CD4-positive, alpha-beta T cell treated with Interleukin-15 for 4 hours (primary cell): ENCODE results near the gene MAMDC2.
"Not testable (repeated sequence)": the region's sequence is repeated elsewhere in the genome, so short reads cannot be mapped to it uniquely, and the experiment has no call there.

Source experiments
- DNase-seq: peaks from one replicate; pipeline ENCODE4 v3.0.0-alpha.2; 2020; ENCODE audit warnings: low spot score

The MAMDC2 gene

DNA sequence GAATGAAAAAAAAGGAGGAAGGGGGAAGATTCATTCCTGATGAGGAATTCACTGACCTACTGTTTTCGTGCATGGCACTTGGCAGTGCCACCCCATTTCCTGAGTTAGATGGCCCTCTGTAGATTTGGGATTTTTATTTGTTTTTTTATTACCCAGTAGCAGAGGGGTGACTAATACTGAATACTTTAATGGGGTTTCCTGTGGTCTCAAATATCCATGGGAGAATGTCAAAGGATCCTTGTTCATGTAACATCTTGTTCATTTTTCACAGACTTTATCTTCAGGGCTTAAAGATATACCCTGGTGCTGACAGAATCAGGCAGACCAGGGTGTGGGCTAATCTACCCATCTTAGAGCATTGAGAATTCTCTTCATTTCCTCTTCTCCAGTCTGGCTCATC, 93.0 kb downstream of the MAMDC2 start:
- no peak for DNase-seq

DNA sequence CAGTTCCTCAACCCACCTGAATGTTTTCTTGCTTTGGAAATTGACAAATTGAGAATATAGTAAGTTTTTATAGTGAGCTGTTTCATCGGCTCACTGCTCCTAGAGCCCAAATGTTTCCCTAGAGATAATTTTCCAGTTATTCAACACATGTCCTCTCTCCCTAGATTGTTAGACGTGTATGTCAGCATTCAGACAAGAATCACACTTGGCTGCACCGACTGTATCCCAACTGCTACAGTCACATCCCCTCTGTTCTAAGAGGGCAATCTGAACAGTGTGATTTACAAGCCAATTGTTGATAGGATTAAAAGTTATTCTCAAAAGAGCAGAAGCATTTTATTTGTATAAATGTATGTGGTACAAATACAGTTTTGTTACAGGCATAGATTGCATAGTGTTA, 93.9 kb downstream of the MAMDC2 start:
- no peak for DNase-seq

DNA sequence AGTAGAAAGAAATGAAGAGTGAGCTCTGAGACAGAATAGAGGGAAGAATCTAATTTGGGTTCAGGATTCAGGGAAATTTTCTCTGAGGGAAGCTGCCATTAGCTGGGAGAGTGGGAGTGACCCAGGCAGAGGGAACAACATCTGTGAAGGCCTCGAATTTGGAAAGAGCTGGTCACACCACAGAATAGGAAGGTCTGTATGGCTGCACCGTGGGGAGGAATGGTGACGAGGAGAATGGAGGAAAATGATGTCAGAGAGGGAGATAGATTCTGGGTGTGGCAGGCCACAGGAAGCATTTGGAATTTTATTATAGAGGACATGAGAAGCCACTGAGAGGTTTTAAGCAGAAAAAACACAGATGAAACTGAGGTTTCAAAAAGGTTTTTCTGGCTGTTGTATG, 98.5 kb downstream of the MAMDC2 start:
- DNase-seq: no peak

DNA sequence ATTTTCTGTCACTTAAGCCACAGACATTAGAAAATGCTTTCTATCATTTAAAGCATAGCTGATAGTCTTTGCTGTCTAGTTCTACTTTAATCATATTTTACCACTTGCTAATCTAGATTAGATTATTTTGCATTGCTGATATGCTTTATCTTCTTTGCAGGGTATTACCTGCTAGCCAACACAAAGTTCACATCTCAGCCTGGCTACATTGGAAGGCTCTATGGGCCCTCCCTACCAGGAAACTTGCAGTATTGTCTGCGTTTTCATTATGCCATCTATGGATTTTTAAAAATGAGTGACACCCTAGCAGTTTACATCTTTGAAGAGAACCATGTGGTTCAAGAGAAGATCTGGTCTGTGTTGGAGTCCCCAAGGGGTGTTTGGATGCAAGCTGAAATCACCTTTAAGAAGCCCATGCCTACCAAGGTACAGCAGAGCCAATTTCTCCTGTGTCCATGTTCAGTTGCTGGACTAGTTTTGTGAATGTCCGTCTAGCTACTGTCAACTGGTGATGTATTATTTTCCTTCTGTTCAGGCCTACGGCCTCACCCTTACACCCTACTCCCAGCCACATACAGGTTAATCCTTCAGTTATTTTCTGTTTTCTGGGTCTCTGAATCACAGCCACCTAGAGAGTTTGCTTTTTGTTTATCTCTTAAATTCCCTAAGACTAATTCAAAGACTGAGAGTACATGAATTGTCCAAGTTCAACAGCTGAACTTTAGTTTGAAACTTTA, 99.9 kb downstream of the MAMDC2 start:
- no peak for DNase-seq

DNA sequence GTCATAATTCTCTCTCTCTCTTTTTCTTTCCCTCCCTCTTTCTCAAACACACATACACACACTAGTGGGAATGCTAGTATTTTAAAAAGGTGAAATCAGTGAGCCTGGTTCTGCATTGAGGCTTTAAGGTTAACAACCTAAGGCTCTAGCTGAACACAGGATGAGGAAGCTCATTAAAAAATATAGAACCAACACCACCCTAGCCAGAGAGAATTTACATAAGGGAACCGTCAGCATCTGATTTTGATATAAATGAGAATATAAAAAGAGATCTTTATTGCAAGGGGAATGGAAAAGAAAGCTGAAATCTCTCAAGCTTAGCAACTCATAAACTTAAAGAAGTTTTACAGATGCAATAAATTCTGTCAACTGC, 100.5 kb downstream of the MAMDC2 start:
- no peak for DNase-seq

DNA sequence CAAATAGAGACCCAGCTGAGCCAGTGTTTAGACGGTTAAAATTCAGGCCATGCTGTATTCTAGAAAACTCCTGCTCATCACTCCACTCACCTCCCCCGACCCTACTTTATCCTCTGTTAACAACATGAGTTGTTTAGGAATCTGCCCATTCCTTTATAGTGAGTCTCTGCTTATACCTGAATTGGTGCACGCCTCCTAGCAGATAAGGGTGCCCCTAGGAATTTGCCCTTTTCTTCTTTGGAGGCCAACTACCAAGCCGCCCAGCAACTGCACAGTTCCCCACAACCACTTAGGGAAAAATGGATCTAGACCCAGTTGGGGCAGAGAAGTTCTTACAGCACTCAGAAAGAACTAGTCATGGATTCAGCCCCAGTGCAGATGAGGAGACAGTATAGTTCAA, 102.3 kb downstream of the MAMDC2 start:
- no peak for DNase-seq

DNA sequence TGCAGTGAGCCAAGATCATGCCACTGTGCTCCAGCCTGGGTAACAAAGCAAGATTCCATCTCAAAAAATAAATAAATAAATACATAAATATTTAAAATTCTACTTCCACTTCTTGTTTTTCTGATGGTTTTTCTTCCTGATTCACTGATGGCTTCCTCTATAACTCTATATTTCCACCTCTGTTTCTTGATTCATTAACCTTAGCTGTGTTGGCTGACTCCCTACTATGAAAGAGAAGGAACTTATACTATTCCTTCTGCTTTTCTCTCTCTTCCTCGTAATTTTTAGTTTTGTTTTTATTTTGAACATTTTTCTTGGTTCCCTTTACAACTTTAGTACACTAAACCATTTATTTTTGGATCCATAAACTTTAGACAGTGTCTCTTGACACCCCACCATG, 103.5 kb downstream of the MAMDC2 start:
- DNase-seq: no peak

DNA sequence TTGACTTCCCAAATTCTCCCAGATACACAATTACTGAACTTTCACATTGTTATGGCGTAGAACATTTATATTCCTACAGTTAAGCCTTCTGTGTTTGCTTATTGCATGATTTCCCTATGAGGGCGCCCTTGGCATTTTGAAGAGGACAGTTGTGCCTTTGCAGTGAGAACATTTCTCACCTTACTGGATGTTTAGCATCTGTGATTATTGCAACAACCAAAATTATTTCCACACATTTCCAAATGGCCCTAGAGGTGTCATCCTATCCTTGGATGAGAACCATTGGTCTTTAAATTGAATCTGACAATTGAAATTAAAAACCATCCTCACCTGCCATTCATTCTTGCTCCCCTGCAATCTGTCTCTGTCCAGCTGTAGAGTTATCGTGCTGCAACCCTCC, 104.0 kb downstream of the MAMDC2 start:
- no peak for DNase-seq

DNA sequence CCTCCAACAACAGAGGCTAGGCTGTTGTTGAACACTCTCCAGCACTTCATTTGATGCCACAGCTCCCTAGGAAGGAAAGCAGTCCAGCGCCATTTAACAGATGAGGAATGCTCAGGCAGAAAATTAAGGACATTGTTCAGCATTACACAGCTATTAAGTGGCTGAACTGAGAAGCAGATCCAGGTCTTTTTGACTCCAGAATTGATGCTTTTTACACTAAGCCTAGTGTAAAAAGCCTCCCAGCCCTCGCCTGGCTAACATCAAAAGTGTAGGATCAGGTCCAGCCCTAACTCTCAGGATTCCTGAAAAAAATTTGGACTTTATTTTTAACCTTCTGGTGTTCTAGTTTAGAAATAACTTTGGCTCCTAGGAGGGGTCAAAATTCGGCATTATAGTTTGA, 108.7 kb downstream of the MAMDC2 start:
- no peak for DNase-seq

DNA sequence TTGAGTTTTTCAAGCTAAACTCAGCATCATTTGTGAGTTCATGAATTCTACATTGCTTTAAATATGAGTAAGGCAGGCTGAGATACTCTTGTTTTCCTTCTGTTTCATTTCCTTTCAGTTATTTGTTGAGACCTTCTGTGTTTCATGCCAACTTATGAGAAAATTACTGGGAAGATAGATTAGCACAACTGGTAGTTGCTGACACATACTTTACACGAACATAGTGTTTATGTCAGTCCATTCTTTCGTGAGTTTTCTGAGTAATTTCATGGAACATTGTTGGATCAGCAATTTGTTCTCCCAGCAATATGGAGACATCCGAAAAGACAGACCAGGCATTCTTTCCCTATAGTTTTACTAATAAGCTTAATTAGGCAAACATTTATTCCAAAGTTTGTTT, 113.1 kb downstream of the MAMDC2 start:
- DNase-seq: no peak

DNA sequence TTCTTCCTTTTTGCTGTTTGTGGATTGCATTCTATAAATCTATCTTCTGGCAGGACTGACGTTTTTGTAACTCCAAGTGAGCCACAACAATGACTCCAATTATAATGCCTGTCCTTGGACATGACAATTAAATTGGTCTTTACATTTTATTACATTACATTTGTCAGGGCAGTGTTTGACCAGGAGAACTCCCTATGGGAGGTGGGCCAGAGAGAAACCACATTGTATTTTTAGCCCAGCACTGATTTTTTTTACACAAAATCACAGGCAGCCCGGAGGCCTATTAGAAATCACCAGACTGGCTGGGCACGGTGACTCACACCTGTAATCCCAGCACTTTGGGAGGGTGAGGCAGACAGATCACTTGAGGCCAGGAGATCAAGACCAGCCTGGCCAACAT, 116.0 kb downstream of the MAMDC2 start:
- no peak for DNase-seq

DNA sequence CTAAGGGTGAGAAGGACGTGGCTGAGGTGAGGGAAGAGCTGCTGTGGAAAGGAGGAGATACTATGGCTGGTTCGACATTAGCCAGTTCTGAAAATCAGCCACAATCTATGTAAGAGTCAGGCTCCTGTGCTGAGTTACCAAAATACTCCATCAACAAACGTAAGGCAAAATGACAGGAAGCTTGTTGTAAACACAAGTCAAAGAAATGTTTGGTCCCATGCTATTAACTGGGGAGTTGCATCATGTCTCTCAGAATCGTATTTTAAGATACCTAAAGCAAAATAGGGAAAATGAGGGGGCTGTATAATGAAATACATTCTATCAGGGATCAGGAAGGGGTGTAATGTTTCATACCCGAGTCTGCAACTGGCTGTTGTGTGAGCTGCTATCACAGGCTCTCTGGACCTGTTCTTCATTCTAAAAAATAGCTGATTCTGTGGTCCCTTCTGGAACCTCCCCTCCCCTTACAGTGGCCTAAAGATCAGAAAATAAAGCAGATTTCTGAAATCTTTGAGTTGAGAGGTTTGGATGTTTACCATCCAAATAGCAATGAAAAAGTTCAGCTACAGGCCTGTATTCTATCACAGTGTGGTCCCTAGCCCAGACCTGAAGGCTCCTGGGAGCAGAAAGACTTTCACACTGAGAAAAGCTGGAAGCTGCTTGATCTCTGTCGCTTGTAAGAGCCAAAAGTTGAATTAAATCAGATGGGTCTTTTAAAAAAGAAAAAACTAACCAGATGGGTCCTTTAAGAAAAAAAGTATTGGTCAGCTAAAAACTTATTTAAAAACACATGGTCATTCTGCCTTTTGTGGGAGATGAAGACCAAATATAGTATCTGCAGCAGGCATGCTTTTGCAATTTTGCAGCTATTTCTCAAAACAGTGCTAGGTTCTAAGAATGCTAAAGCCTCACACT, 117.3 kb downstream of the MAMDC2 start:
- DNase-seq: no peak

DNA sequence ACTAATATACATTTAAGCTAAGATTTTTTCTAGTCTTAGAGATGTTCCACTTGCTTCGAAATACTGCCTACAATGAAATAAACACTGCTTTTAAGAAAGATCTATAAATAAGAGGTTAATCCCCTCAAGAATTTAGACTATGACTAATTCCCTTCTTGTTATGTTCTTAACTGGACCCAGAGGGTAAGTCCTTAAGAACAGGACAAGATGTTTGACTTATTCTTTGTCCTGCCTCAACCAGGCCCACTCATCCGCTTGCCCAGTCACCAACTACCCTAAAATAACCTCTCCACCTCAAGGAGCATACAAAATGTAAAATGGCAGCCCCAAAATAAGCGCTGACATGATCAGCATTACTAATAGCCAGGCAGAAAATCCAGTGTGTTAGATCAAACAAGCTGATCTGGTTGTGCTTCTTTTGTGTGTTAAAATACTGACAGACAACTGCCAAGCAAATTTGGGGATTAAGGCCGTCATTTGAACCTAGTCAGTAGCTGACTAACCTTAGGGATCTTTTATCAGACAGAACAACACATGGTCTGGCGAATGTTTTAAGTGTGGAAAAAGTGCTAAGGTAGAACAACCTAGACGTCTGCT, 121.5 kb downstream of the MAMDC2 start:
- DNase-seq: no peak

DNA sequence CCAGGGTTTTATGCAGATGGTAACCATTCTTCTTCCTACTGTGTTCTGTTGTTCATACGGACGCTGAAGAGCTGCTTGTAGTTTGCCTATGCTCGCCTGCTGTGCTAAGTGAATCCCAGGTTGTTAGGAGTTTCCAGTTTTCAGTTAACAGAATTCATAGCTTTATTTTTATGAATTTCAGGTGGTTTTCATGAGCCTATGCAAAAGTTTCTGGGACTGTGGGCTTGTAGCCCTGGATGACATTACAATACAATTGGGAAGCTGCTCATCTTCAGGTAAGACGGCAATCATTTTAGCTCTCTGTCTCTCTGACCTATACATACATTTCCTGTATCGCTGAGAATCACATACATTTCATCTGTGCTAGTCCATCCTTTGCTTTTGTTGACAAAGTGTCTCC, 124.9 kb downstream of the MAMDC2 start:
- no peak for DNase-seq

DNA sequence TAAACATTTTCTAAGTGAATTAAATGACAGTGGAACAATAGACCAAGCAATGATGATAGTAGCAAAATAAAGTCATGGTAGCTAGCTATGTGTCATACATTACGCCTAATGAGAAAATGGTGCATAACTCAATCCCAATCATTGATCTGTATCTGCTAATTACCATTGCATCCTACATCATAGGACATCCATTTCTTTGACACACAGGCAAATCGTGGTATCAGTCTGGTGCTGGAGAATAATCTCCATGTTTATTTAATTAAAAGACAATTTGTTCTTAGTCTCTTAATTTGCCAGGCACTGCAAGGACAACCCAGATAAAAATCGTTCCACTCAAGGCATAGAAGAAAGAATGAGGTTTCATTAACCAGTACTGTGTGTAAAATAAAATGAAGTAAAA, 125.6 kb downstream of the MAMDC2 start:
- no peak for DNase-seq

DNA sequence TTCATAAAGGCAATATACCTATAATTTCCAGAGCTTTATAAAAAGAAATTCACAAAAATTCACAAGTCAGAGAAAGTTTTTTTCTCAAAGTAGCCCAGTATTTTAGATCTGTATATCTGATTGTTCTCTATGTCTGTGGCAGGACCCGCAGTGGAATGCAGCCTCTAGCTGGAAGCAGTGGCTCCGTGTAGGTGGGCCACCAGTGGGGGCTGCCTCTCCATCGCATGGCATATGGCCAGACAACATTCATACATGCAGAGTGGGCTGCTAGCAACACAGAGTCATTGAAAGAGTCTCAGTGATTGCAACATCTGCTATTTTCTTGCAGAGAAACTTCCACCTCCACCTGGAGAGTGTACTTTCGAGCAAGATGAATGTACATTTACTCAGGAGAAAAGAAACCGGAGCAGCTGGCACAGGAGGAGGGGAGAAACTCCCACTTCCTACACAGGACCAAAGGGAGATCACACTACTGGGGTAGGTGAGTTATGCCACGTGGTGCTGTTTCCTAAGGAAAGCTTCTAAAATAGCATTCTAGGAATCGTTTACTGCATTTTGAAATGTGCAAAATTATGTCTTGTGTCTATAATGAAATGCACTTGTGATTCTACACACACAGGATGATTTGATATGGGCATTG, 126.6 kb downstream of the MAMDC2 start:
- DNase-seq: no peak

DNA sequence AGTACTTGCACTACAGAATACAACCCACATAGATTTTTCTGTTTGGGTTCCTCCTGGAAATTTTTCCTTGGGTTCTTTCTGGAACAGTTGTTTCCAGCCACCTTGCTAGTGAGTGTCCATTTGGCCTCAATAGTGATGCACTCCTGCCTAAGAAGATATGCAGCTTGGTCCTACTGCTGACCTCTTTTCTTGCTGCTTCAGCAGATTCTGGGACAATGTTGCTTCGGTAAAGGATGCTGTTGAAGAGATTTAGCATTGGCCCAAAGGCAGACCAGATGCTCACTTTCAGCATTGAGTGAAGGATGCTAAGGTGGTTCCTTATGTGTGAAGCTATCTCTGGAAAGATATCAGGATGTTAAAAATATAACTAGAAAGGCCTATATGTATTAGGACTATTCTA, 128.9 kb downstream of the MAMDC2 start:
- DNase-seq: no peak

DNA sequence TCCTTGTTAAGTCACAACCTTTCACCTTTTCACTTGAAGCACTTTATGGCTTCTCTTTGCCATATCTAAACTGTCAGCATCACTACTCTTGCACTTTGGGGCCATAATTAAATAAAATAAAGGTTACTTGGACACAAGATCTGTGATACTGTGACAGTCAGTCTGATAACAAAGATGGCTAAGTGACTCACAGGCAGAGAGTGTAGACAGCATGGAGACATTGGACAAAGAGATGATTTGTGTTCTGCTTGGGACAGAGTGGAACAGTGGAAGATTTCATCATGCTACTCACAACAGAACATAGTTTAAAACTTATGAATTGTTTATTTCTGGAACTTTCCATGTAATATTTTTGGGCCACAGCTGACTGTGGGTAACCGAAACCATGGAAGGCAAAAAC, 133.5 kb downstream of the MAMDC2 start:
- DNase-seq: no peak

DNA sequence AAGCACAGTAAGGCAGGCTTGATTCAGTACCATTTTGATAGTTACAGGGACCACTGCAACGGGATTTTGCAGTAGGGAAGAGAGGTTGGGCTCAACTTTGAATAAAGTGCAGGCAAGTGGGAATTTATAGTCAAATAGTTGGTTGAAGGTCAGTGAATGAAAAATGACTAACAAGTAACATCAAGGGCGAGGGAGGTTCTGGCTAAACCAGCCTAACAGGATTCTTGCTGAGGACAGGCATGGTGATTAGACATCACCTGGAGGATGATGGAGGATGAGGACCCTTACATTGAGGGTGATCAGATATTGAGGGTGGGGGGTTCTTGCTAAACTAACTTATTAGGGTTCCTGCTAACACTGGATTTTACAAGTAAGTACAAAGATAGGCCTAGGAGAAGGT, 149.1 kb downstream of the MAMDC2 start:
- no peak for DNase-seq

DNA sequence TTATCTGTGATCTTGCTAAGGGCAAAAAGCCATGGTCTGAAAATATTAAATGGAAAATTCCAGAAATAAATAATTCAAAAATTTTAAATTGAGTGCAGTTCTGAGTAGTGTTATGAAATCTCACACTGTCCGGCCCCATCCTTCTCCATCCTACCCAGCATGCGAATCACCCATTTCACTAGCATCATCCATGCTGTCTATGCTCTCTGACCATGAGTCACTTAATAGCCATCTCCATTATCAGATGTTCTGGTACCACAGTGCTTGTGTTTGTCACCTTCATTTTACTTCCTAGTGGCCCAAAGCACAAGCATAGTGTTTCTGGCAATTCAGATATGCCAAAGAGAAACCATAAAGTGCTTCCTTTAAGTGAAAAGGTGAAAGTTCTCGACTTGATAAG, 151.8 kb downstream of the MAMDC2 start:
- no peak for DNase-seq

DNA sequence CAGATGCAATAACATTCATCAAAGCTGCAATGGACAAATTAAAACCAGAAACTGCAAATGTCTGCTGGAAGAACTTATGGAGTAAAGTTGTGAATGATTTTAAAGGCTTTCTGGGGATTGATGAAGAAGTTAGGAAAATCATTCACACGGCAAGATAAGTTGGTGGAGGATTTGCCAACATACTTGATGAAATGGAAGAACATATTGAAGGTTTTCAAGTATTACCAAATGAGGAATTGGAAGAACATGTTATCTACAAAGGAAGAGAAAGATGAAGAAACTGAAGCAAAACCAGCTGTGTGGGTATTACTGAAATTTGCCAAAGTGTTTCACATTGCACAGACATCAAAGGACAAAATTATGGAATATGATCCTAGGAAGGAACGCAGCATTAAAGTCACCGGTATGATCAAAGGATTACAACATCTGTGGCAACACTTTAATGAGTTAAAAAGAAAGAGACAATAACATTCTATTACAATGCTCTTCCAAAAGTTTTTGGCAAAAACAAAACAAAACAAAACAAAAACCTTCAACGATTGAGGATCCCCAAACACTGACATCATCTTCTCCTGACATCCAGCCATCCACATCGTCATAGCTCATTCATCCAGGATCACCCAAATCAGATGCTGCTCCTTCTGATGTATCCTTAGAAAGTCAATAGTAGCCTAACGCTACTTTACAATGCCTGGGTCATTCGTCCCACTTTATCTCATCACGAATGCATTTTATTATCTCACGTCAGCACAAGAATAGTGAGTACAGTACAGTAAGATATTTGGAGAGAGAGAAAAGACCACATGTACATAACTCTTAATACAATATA, 153.8 kb downstream of the MAMDC2 start:
- no peak for DNase-seq

DNA sequence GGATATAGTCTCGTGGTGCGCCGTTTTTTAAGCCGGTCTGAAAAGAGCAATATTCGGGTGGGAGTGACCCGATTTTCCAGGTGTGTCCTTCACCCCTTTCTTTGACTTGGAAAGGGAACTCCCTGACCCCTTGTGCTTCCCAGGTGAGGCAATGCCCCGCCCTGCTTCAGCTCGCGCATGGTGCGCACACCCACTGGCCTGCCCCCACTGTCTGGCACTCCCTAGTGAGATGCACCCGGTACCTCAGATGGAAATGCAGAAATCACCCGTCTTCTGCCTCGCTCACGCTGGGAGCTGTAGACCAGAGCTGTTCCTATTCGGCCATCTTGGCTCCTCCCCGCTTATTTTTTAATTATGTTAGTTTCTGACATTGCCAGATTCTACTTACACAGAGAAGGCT, 161.1 kb downstream of the MAMDC2 start:
- not testable (repeated sequence) for DNase-seq
